H9 (cell line): Measurements from ENCODE around the gene FXYD2. TPM values are rescaled to one million over a fixed set of nuclear protein-coding genes. Genes with fewer than 3 reads are reported as not detected.
A peak's percentile ranks its signal among the peaks of the same experiment; 100 is the strongest.

ENCODE experiments used
- DNase-seq: peaks from one replicate; pipeline ENCODE4 v3.0.0-alpha.2; 2017
- H2AFZ ChIP-seq: one replicate; pipeline ENCODE4 v1.6.1; 2013; ENCODE audit warnings: mild to moderate bottlenecking, low read length, control low read depth, moderate library complexity
- H2AK5ac ChIP-seq: 2 replicates; pipeline ENCODE4 v1.6.1; 2013; ENCODE audit warnings: low read length, control low read depth, mixed read lengths; ENCODE audit not compliant: insufficient read length
- H2BK120ac ChIP-seq: one replicate; pipeline ENCODE4 v1.6.1; 2013; ENCODE audit warnings: low read depth, mild to moderate bottlenecking, low read length, control low read depth, inconsistent platforms; ENCODE audit not compliant: poor library complexity, severe bottlenecking
- H2BK12ac ChIP-seq: 2 replicates; pipeline ENCODE4 v1.6.1; 2013; ENCODE audit warnings: low read length, control low read depth, mixed read lengths, low read depth; ENCODE audit not compliant: insufficient read length
- H2BK15ac ChIP-seq: 2 replicates; pipeline ENCODE4 v1.6.1; 2013; ENCODE audit warnings: low read depth, low read length, control low read depth
- H2BK20ac ChIP-seq: one replicate; pipeline ENCODE4 v1.6.1; 2013; ENCODE audit warnings: low read depth, mild to moderate bottlenecking, low read length, control low read depth, inconsistent platforms; ENCODE audit not compliant: poor library complexity, severe bottlenecking
- H2BK5ac ChIP-seq: 2 replicates; pipeline ENCODE4 v1.6.1; 2013; ENCODE audit warnings: low read length, control low read depth, mixed read lengths; ENCODE audit not compliant: insufficient read length
- H3K14ac ChIP-seq: 2 replicates; pipeline ENCODE4 v1.6.1; 2013; ENCODE audit warnings: low read length, control low read depth; ENCODE audit not compliant: insufficient read depth
- H3K18ac ChIP-seq: 2 replicates; pipeline ENCODE4 v1.6.1; 2013; ENCODE audit warnings: low read depth, mild to moderate bottlenecking, mixed read lengths, low read length, control low read depth; ENCODE audit not compliant: insufficient read length
- H3K23ac ChIP-seq: 2 replicates; pipeline ENCODE4 v1.6.1; 2013; ENCODE audit warnings: low read length, control low read depth, mixed read lengths, low read depth; ENCODE audit not compliant: insufficient read length
- H3K23me2 ChIP-seq: 2 replicates; pipeline ENCODE4 v1.6.1; 2013; ENCODE audit warnings: low read depth, mild to moderate bottlenecking, mixed read lengths, low read length, control low read depth; ENCODE audit not compliant: insufficient read length, poor library complexity, severe bottlenecking
- H3K27ac ChIP-seq: 2 replicates; pipeline ENCODE4 v1.5.1; 2013; ENCODE audit warnings: low read length, control low read depth, mixed read lengths, low read depth; ENCODE audit not compliant: insufficient read length
- H3K27me3 ChIP-seq: 2 replicates; pipeline ENCODE4 v1.6.1; 2013; ENCODE audit warnings: low read length, control low read depth, inconsistent platforms; ENCODE audit not compliant: insufficient read depth
- H3K4ac ChIP-seq: 2 replicates; pipeline ENCODE4 v1.6.1; 2013; ENCODE audit warnings: low read depth, mild to moderate bottlenecking, control low read depth, inconsistent platforms, low read length, moderate library complexity
- H3K4me1 ChIP-seq: 2 replicates; pipeline ENCODE4 v1.6.1; 2013; ENCODE audit warnings: low read length, control low read depth, inconsistent platforms; ENCODE audit not compliant: insufficient read depth
- H3K4me2 ChIP-seq: 2 replicates; pipeline ENCODE4 v1.6.1; 2013; ENCODE audit warnings: low read length, control low read depth, mixed read lengths; ENCODE audit not compliant: insufficient read length, insufficient read depth
- H3K56ac ChIP-seq: 2 replicates; pipeline ENCODE4 v1.6.1; 2013; ENCODE audit warnings: low read depth, mild to moderate bottlenecking, mixed read lengths, low read length, control low read depth; ENCODE audit not compliant: insufficient read length
- H3K79me1 ChIP-seq: 2 replicates; pipeline ENCODE4 v1.6.1; 2013; ENCODE audit warnings: low read depth, mild to moderate bottlenecking, moderate library complexity, low read length, control low read depth, inconsistent platforms; ENCODE audit not compliant: insufficient read depth, poor library complexity, severe bottlenecking
- H3K79me2 ChIP-seq: 2 replicates; pipeline ENCODE4 v1.6.1; 2013; ENCODE audit warnings: low read length, control low read depth, inconsistent platforms; ENCODE audit not compliant: insufficient read depth
- H3K9ac ChIP-seq: 2 replicates; pipeline ENCODE4 v1.6.1; 2013; ENCODE audit warnings: low read length, control low read depth, mixed read lengths; ENCODE audit not compliant: insufficient read length; ENCODE audit errors: extremely low read depth
- H3K9me3 ChIP-seq: one replicate; pipeline ENCODE4 v1.6.1; 2013; ENCODE audit warnings: low read depth, low read length, inconsistent platforms; ENCODE audit not compliant: control insufficient read depth
- H3T11ph ChIP-seq: one replicate; pipeline ENCODE4 v1.6.1; 2013; ENCODE audit warnings: mild to moderate bottlenecking, low read length, control low read depth, inconsistent platforms
- H4K20me1 ChIP-seq: one replicate; pipeline ENCODE4 v1.6.1; 2013; ENCODE audit not compliant: control insufficient read depth, insufficient read length, insufficient read depth
- H4K5ac ChIP-seq: 2 replicates; pipeline ENCODE4 v1.6.1; 2013; ENCODE audit warnings: low read depth, mild to moderate bottlenecking, mixed read lengths, low read length, control low read depth; ENCODE audit not compliant: insufficient read length
- H4K8ac ChIP-seq: replicated peaks from 2 replicates; pipeline ENCODE4 v1.6.1; 2013; ENCODE audit warnings: low read length, control low read depth, mixed read lengths, low read depth; ENCODE audit not compliant: insufficient read length
- H4K91ac ChIP-seq: 2 replicates; pipeline ENCODE4 v1.6.1; 2013; ENCODE audit warnings: low read depth, mild to moderate bottlenecking, moderate library complexity, mixed read lengths, low read length, control low read depth; ENCODE audit not compliant: insufficient read length
- H3K27ac Mint-ChIP-seq, 3 experiments: 2 replicates in 2 of 3; 3 replicates in 1 of 3; pipeline ENCODE4 v1.8.0; 2020 to 2021; ENCODE audit warnings: mixed read lengths in 3 of 3, mild to moderate bottlenecking in 1 of 3, moderate library complexity in 1 of 3
- H3K27me3 Mint-ChIP-seq: 2 replicates; pipeline ENCODE4 v1.8.0; 2021; ENCODE audit warnings: low read depth, mild to moderate bottlenecking, moderate library complexity, mixed read lengths
- H3K36me3 Mint-ChIP-seq, 3 experiments: 2 replicates in 2 of 3; 3 replicates in 1 of 3; pipeline ENCODE4 v1.8.0; 2020 to 2021; ENCODE audit warnings: low read depth in 3 of 3, mixed read lengths in 3 of 3; ENCODE audit not compliant: insufficient read depth in 1 of 3
- H3K4me1 Mint-ChIP-seq, 2 experiments: 2 replicates each; pipeline ENCODE4 v1.8.0; 2020; ENCODE audit warnings: mixed read lengths in 2 of 2
- H3K4me3 Mint-ChIP-seq, 2 experiments: 2 replicates in 1 of 2; 3 replicates in 1 of 2; pipeline ENCODE4 v1.8.0; 2020 to 2021; ENCODE audit warnings: mild to moderate bottlenecking in 2 of 2, mixed read lengths in 2 of 2, moderate library complexity in 1 of 2
- H3K9me3 Mint-ChIP-seq, 2 experiments: 2 replicates in 1 of 2; 3 replicates in 1 of 2; pipeline ENCODE4 v1.8.0; 2020; ENCODE audit warnings: mild to moderate bottlenecking in 2 of 2, mixed read lengths in 2 of 2, moderate library complexity in 1 of 2
- CTCF ChIP-seq: fragments of 200-600 bp; sonication (generic); conservative IDR thresholded peaks from 3 replicates; pipeline ENCODE4 v1.8.0; 2021; ENCODE audit warnings: antibody characterized with exemption, mild to moderate bottlenecking
- WGBS: extraction: QIAGEN DNeasy Blood & Tissue Kit; methylation state at CpG from one replicate; pipeline ENCODE4 v1.1.7; 2013; ENCODE audit warnings: missing lambda C conversion rate, low lambda C conversion rate, mixed read lengths; ENCODE audit not compliant: insufficient read length; ENCODE audit errors: extremely low coverage; 5-methylcytosine and 5-hydroxymethylcytosine counted together
- total RNA-seq: library from RNA; stranded (reverse); gene quantifications from 2 replicates; pipeline ENCODE4 v1.2.1, GENCODE V29; 2021

The FXYD2 gene
- total RNA-seq, 1 experiment from 2014 or later, result 0.79 TPM

GRCh38 chr11:117840881-117841550, 16.5 kb upstream of the FXYD2 start:
- no peak overlapping the region for H3K9ac ChIP-seq
- no peak overlapping the region for H2BK20ac ChIP-seq
- no peak for DNase-seq
- H3K23me2 ChIP-seq, result no peaks in the 10 kb centered on the region
- no peak overlapping the region for H4K8ac ChIP-seq
- H4K91ac ChIP-seq, result no peak overlapping the region
- no peaks in the 10 kb centered on the region for H3K27me3 ChIP-seq
- no peak overlapping the region for H2BK120ac ChIP-seq
- peaks cover 2% of the 10 kb centered on the region for H4K20me1 ChIP-seq
- no peak overlapping the region for H3K56ac ChIP-seq
- no peak overlapping the region for H3K18ac ChIP-seq
- H3K27me3 Mint-ChIP-seq, result peaks cover 3% of the 10 kb centered on the region; the same call in 1 of the 2 replicates
- no peak overlapping the region for H3K4me2 ChIP-seq
- no peaks in the 10 kb centered on the region for H3K9me3 ChIP-seq
- no peak overlapping the region for H3K4me3 Mint-ChIP-seq
- WGBS, result no CpG with 5 or more reads among the region's 11 CpGs
- H2BK15ac ChIP-seq, result no peak overlapping the region; the same call in 1 of the 2 replicates
- peaks cover 0 to 10% (median 0%) of the 10 kb centered on the region in 3 experiments; a peak in 2 of 7 replicates for H3K36me3 Mint-ChIP-seq
- no peaks in the 10 kb centered on the region for H3K9me3 Mint-ChIP-seq
- no peak for TF ChIP-seq CTCF
- H3K4me1 ChIP-seq, result no peaks in the 10 kb centered on the region
- no peak overlapping the region for H3K4ac ChIP-seq
- no peak overlapping the region for H2BK12ac ChIP-seq
- H2AFZ ChIP-seq, result no peak overlapping the region
- H4K5ac ChIP-seq, result no peak overlapping the region
- H3K27ac Mint-ChIP-seq, result peak overlapping the region in 2 of 3 experiments; percentile 29 to 77; a peak in 2 of 7 replicates
- no peaks in the 10 kb centered on the region for H3K79me2 ChIP-seq
- H2BK5ac ChIP-seq, result no peak overlapping the region
- H3K79me1 ChIP-seq, result no peaks in the 10 kb centered on the region
- H2AK5ac ChIP-seq, result no peak overlapping the region
- no peak overlapping the region for H3K23ac ChIP-seq
- no peak overlapping the region for H3T11ph ChIP-seq
- H3K27ac ChIP-seq, result no peak overlapping the region
- no peak overlapping the region for H3K14ac ChIP-seq
- H3K4me1 Mint-ChIP-seq, result peaks cover 14 to 15% of the 10 kb centered on the region in 2 experiments
